DMS 273 (cell line): ENCODE results near the gene RUFY4.
A peak's percentile ranks its signal among the peaks of the same experiment; 100 is the strongest.

Source experiments
- DNase-seq: peaks from one replicate; lab custom pipeline; 2025; ENCODE audit not compliant: unreplicated experiment; lab: John Stamatoyannopoulos, UW

RUFY4 gene

GRCh38 chr2:218060950-218061660 is 7.9 kb upstream of the RUFY4 start:
- no peak for DNase-seq

- DNase-seq = no peak
Measured at GRCh38 chr2:218063486-218063885, 5.6 kb upstream of the RUFY4 start.

GRCh38 chr2:218063896-218064295 is 5.2 kb upstream of the RUFY4 start:
- DNase-seq = no peak

- DNase-seq = no peak
Measured at GRCh38 chr2:218065239-218066006, 3.6 kb upstream of the RUFY4 start.

- peak; percentile 17 for DNase-seq
Measured at GRCh38 chr2:218066926-218067515, 2.0 kb upstream of the RUFY4 start.

- DNase-seq = no peak
Measured at GRCh38 chr2:218067523-218067922, 1.5 kb upstream of the RUFY4 start.

- DNase-seq = no peak
Measured at GRCh38 chr2:218069606-218070300, 700 bp downstream of the RUFY4 start.

- DNase-seq = no peak
Measured at GRCh38 chr2:218070587-218070986, 1.5 kb downstream of the RUFY4 start.

GRCh38 chr2:218071218-218071937 is 2.3 kb downstream of the RUFY4 start:
- DNase-seq = no peak

- no peak for DNase-seq
Measured at GRCh38 chr2:218072002-218072401, 2.9 kb downstream of the RUFY4 start.

GRCh38 chr2:218072478-218073024 is 3.5 kb downstream of the RUFY4 start:
- no peak for DNase-seq

- DNase-seq = no peak
Measured at GRCh38 chr2:218073185-218073584, 4.1 kb downstream of the RUFY4 start.

- DNase-seq = peak; percentile 48
Measured at GRCh38 chr2:218074031-218074430, 5.0 kb downstream of the RUFY4 start.

GRCh38 chr2:218075975-218076811 is 7.1 kb downstream of the RUFY4 start:
- DNase-seq = peak; percentile 37

- DNase-seq = no peak
Measured at GRCh38 chr2:218077464-218078216, 8.6 kb downstream of the RUFY4 start.

- DNase-seq = peak; percentile 38
Measured at GRCh38 chr2:218079943-218080913, 11.2 kb downstream of the RUFY4 start.

GRCh38 chr2:218081063-218081462 is 12.0 kb downstream of the RUFY4 start:
- DNase-seq = no peak

- DNase-seq = no peak
Measured at GRCh38 chr2:218081695-218082094, 12.6 kb downstream of the RUFY4 start.
